NCI-H82 (cell line): ENCODE measurements around the gene CYP2S1.

Source experiments
- DNase-seq: peaks from one replicate; lab custom pipeline; 2025; lab: John Stamatoyannopoulos, UW

Gene CYP2S1

GRCh38 chr19:41195675-41196497 is 2.9 kb downstream of the CYP2S1 start:
- DNase-seq, result no peak

DNA sequence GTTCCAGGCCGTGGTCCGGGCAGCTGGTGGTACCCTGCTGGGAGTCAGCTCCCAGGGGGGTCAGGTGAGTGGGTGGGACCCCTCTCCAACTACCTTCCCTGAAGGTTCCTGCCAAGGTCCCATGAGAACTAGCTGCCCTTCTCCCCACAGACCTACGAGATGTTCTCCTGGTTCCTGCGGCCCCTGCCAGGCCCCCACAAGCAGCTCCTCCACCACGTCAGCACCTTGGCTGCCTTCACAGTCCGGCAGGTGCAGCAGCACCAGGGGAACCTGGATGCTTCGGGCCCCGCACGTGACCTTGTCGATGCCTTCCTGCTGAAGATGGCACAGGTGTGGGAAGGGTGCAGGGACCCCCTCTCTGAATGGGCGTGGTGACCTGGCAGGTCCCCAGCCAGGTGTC is 5.5 kb downstream of the CYP2S1 start:
- DNase-seq, result no peak

- no peak for DNase-seq
Observed at GRCh38 chr19:41203371-41203770, 10.4 kb downstream of the CYP2S1 start.

DNA sequence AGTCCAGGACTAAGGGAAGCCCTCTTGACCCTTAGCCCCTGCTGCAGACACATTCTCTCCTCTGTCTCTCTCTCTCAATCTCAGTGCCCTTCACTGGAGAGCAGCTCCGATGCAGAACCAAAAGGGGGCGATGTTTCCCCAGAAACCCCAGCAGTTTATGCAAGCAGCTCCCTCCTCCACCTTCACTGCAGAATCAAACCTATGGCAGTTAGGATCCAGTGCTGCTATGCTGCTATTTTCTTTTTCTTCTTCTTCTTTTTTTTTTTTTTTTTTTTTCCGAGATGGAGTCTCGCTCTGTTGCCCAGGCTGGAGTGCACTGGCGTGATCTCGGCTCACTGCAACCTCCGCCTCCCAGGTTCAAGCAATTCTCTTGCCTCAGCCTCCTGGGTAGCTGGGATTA is 11.3 kb downstream of the CYP2S1 start:
- DNase-seq, result peak; percentile 84

DNA sequence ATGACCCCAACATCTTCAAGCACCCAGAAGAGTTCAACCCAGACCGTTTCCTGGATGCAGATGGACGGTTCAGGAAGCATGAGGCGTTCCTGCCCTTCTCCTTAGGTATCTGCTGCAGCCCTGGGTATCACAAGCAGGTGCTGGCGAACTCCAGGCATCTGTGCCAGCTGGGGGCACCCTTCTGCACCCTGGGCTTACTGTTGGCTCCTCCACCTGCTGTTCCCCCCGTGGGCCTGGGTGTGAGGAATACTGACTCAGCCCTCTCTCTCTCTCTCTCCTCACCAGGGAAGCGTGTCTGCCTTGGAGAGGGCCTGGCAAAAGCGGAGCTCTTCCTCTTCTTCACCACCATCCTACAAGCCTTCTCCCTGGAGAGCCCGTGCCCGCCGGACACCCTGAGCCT is 13.0 kb downstream of the CYP2S1 start:
- no peak for DNase-seq

DNA sequence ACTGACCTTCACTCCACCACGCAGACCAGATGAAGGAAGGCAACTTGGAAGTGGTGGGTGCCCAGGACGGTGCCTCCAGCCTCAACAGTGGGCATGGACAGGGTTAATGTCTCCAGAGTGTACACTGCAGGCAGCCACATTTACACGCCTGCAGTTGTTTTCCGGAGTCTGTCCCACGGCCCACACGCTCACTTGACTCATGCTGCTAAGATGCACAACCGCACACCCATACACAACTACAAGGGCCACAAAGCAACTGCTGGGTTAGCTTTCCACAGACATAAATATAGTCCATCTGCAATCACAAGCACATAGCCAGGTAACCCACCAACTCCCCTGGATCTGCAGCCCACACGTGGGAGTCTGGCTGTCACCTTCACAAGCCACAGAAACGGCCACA is 13.4 kb downstream of the CYP2S1 start:
- no peak for DNase-seq

- DNase-seq, result no peak
Observed at GRCh38 chr19:41206926-41207750, 14.1 kb downstream of the CYP2S1 start.

GRCh38 chr19:41214161-41214560 is 21.1 kb downstream of the CYP2S1 start:
- no peak for DNase-seq

GRCh38 chr19:41217741-41218140 is 24.7 kb downstream of the CYP2S1 start:
- no peak for DNase-seq

- no peak for DNase-seq
Observed at GRCh38 chr19:41218249-41218614, 25.2 kb downstream of the CYP2S1 start.

DNA sequence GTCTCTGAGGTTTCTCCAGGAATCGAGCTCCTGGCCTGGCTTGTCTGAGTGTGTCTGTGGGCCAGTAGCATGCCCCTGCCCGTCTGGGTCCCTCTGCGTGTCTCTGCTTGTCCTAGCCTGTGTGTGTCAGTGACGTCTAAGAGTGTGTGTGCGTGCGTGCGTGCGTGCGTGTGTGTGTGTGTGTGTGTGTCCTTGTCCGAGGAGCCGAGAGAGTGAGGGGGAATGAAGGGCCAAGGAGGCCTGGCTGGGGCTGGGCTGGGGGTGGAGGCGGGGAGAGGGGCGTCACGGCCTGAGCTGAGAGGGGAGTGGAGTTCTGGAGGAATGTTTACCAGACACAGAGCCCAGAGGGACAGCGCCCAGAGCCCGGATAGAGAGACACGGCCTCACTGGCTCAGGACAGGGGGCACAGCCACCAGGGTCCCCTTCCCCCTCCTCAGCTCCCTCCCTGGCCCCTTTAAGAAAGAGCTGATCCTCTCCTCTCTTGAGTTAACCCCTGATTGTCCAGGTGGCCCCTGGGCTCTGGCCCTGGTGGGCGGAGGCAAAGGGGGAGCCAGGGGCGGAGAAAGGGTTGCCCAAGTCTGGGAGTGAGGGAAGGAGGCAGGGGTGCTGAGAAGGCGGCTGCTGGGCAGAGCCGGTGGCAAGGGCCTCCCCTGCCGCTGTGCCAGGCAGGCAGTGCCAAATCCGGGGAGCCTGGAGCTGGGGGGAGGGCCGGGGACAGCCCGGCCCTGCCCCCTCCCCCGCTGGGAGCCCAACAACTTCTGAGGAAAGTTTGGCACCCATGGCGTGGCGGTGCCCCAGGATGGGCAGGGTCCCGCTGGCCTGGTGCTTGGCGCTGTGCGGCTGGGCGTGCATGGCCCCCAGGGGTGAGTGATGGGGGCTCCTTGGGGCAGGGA is 25.8 kb downstream of the CYP2S1 start, which contains the start of gene AXL:
Gene AXL (plus strand): TSS at position 609 of the 893 bp plus-strand sequence. CDS start 170 bp downstream, at position 779.
- DNase-seq, result no peak

DNA sequence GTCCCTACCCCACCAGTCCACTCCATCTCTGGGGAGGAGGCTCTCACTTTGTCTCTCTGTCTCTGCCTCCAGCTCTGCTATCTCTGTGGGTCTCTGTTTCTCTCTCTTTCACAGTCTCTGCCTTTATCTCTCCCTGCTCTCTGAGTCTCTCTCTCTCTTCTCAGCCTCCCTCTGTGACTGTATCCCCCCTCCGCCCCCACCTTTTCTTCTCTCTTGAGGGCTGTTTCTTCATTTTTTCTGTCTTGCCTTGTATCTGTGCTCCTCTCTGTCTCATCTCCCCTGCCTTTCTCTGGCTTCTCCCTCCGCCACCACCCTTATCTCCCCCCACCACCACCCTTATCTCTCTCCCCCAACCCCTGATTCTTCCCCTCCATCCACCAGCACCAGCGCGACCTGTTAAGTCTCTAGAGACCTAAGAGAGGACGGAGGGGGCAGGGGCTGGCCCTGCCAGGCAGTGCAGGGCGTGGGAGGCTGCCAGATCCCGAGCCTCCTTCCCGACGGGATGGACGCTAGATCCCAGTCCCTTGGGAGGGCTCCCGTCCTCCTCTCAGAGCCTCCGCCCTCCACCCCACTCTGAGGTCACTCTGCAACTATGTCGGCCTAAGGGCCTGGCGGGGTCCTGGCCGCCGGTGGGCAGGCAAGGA is 27.0 kb downstream of the CYP2S1 start:
- DNase-seq, result no peak

DNA sequence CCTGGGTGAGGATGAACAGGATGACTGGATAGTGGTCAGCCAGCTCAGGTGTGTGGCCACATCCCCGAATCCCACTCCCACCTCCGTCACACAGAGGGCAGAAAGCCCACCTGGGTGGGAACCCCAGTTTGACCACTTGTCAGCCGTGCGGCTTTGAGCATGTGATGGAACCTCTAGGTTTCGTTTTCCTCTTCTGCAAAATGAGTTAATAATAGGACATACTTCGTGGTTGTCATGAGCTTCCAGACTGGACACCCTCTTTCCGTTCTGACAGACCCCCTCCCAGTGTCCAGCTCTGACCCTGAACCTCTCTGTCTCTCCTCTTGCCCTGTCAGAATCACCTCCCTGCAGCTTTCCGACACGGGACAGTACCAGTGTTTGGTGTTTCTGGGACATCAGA is 27.8 kb downstream of the CYP2S1 start:
- DNase-seq, result no peak

- DNase-seq, result no peak
Observed at GRCh38 chr19:41221514-41222205, 28.6 kb downstream of the CYP2S1 start.

GRCh38 chr19:41222240-41222639 is 29.2 kb downstream of the CYP2S1 start:
- DNase-seq, result no peak

- no peak for DNase-seq
Observed at GRCh38 chr19:41223431-41224234, 30.6 kb downstream of the CYP2S1 start.

- no peak for DNase-seq
Observed at GRCh38 chr19:41224632-41225031, 31.6 kb downstream of the CYP2S1 start.

GRCh38 chr19:41225238-41226052 is 32.4 kb downstream of the CYP2S1 start:
- DNase-seq, result no peak
